ENCODE data around the gene DDIT3.
A peak's percentile ranks its signal among the peaks of the same experiment; 100 is the strongest.
"Not testable (repeated sequence)": the region's sequence is repeated elsewhere in the genome, so short reads cannot be mapped to it uniquely, and the experiment has no call there.

The DDIT3 gene

GRCh38 chr12:57513677-57514076, 6.6 kb downstream of the DDIT3 start:
- DNase-seq (ENCODE audit: low spot score); FAIRE-seq: not testable (repeated sequence)

GRCh38 chr12:57513266-57513665, 7.0 kb downstream of the DDIT3 start:
- no peak for FAIRE-seq

GRCh38 chr12:57512665-57513064, 7.6 kb downstream of the DDIT3 start:
- no peak for DNase-seq (ENCODE audit: low spot score)
- no peak for FAIRE-seq

More at GRCh38 chr12:57513266-57513665, 7.0 kb downstream of the DDIT3 start:
- DNase-seq (ENCODE audit: low spot score) = no peak

GRCh38 chr12:57511588-57512325, 8.6 kb downstream of the DDIT3 start:
- DNase-seq (ENCODE audit: low spot score) (no peak), FAIRE-seq (no peak)

GRCh38 chr12:57511161-57511560, 9.2 kb downstream of the DDIT3 start:
- FAIRE-seq = no peak
- no peak for DNase-seq (ENCODE audit: low spot score)

GRCh38 chr12:57507796-57508195, 12.5 kb downstream of the DDIT3 start:
- not testable (repeated sequence) for DNase-seq (ENCODE audit: low spot score); FAIRE-seq

GRCh38 chr12:57506541-57506940, 13.8 kb downstream of the DDIT3 start:
- FAIRE-seq; DNase-seq (ENCODE audit: low spot score): not testable (repeated sequence)

- FAIRE-seq; DNase-seq (ENCODE audit: low spot score): not testable (repeated sequence)
Observed at GRCh38 chr12:57502311-57502969, 17.9 kb downstream of the DDIT3 start.

- FAIRE-seq (no peak), DNase-seq (ENCODE audit: low spot score) (no peak)
Observed at GRCh38 chr12:57500213-57500612, 20.1 kb downstream of the DDIT3 start.

- DNase-seq (ENCODE audit: low spot score) (no peak), FAIRE-seq (no peak)
Observed at GRCh38 chr12:57498571-57498970, 21.7 kb downstream of the DDIT3 start.

GRCh38 chr12:57498132-57498502, 22.2 kb downstream of the DDIT3 start:
- FAIRE-seq = no peak
- no peak for DNase-seq (ENCODE audit: low spot score)

GRCh38 chr12:57497223-57498131, 22.8 kb downstream of the DDIT3 start:
- FAIRE-seq (no peak), DNase-seq (ENCODE audit: low spot score) (no peak)

- no peak for DNase-seq (ENCODE audit: low spot score)
- no peak for FAIRE-seq
Observed at GRCh38 chr12:57496822-57497221, 23.5 kb downstream of the DDIT3 start.

- not testable (repeated sequence) for DNase-seq (ENCODE audit: low spot score); FAIRE-seq
Observed at GRCh38 chr12:57495051-57495701, 25.1 kb downstream of the DDIT3 start.

GRCh38 chr12:57491393-57492280, 28.7 kb downstream of the DDIT3 start:
- DNase-seq (ENCODE audit: low spot score) (no peak), FAIRE-seq (no peak)

GRCh38 chr12:57490126-57490525, 30.2 kb downstream of the DDIT3 start:
- DNase-seq (ENCODE audit: low spot score) = no peak
- no peak for FAIRE-seq

- peak; percentile 51 for DNase-seq (ENCODE audit: low spot score)
- no peak for FAIRE-seq
Observed at GRCh38 chr12:57489157-57489641, 31.1 kb downstream of the DDIT3 start.

- FAIRE-seq (no peak), DNase-seq (ENCODE audit: low spot score) (no peak)
Observed at GRCh38 chr12:57488402-57489156, 31.7 kb downstream of the DDIT3 start.
